Stimulated activated naive CD8-positive, alpha-beta T cell treated with anti-CD3 and anti-CD28 coated beads, Interleukin-15, amount 100 ng/mL, for 72 hours (primary cell): ENCODE data around the gene CAPN2.
A peak's percentile ranks its signal among the peaks of the same experiment; 100 is the strongest.
"Not testable (repeated sequence)": the region's sequence is repeated elsewhere in the genome, so short reads cannot be mapped to it uniquely, and the experiment has no call there.

Source experiments
- ATAC-seq: fragments of 150-1000 bp; cut with Tn5 transposase; 2 replicates; pipeline ENCODE4 v1.10.0; 2021; ENCODE audit warnings: mild to moderate bottlenecking, moderate library complexity
- DNase-seq, 2 donors: peaks; one replicate each; pipeline ENCODE4 v3.0.0; 2021 to 2022
- H3K27ac Mint-ChIP-seq, 2 donors: one replicate each; pipeline ENCODE4 v1.8.0; 2022; ENCODE audit warnings: mild to moderate bottlenecking in 2 of 2, mixed read lengths in 2 of 2, moderate library complexity in 2 of 2
- H3K27me3 Mint-ChIP-seq: one replicate; pipeline ENCODE4 v1.8.0; 2022; ENCODE audit warnings: mixed read lengths
- H3K4me1 Mint-ChIP-seq: one replicate; pipeline ENCODE4 v1.8.0; 2022; ENCODE audit warnings: mild to moderate bottlenecking, mixed read lengths
- H3K4me3 Mint-ChIP-seq, 2 donors: one replicate each; pipeline ENCODE4 v1.8.0; 2022; ENCODE audit warnings: mild to moderate bottlenecking in 2 of 2, mixed read lengths in 2 of 2, moderate library complexity in 1 of 2
- H3K9me3 Mint-ChIP-seq, 2 donors: one replicate each; pipeline ENCODE4 v1.8.0; 2022; ENCODE audit warnings: mixed read lengths in 2 of 2

Gene CAPN2

GRCh38 chr1:223721658-223722607 lies 9.6 kb downstream of the CAPN2 start:
- Mint-ChIP-seq H3K27ac (peak overlapping the region; percentile 10 to 66), H3K4me3 (no peak overlapping the region), H3K27me3 (no peaks in the 10 kb centered on the region), H3K9me3 (no peaks in the 10 kb centered on the region), H3K4me1 (peaks cover 74% of the 10 kb centered on the region)
- no peak for ATAC-seq
- no peak for DNase-seq

GRCh38 chr1:223723351-223723904 lies 11.1 kb downstream of the CAPN2 start:
- H3K4me3 Mint-ChIP-seq = no peak overlapping the region
- H3K9me3 Mint-ChIP-seq = no peaks in the 10 kb centered on the region
- H3K27me3 Mint-ChIP-seq = no peaks in the 10 kb centered on the region
- peak overlapping the region; percentile 77 to 78 for H3K27ac Mint-ChIP-seq
- no peak for ATAC-seq
- DNase-seq = no peak
- peaks cover 75% of the 10 kb centered on the region for H3K4me1 Mint-ChIP-seq

GRCh38 chr1:223724376-223724775 lies 12.0 kb downstream of the CAPN2 start:
- H3K9me3 Mint-ChIP-seq = no peaks in the 10 kb centered on the region
- H3K27ac Mint-ChIP-seq = no peak overlapping the region
- DNase-seq (no peak), ATAC-seq (peak; percentile 22)
- H3K4me1 Mint-ChIP-seq = peaks cover 84% of the 10 kb centered on the region
- no peak overlapping the region for H3K4me3 Mint-ChIP-seq
- H3K27me3 Mint-ChIP-seq = no peaks in the 10 kb centered on the region

GRCh38 chr1:223725578-223725977 lies 13.2 kb downstream of the CAPN2 start:
- ATAC-seq (no peak), DNase-seq (no peak)
- peaks cover 88% of the 10 kb centered on the region for H3K4me1 Mint-ChIP-seq
- H3K27ac Mint-ChIP-seq = peak overlapping the region in 1 of 2 donors; percentile 4
- no peak overlapping the region for H3K4me3 Mint-ChIP-seq
- H3K27me3 Mint-ChIP-seq = no peaks in the 10 kb centered on the region
- H3K9me3 Mint-ChIP-seq = no peaks in the 10 kb centered on the region

- peak; percentile 82 to 92 for DNase-seq
- H3K27me3 Mint-ChIP-seq = no peaks in the 10 kb centered on the region
- H3K4me1 Mint-ChIP-seq = peaks cover 88% of the 10 kb centered on the region
- ATAC-seq = peak; percentile 97
- H3K27ac Mint-ChIP-seq = peak overlapping the region; percentile 92 to 93
- peak overlapping the region; percentile 75 to 87 for H3K4me3 Mint-ChIP-seq
- no peaks in the 10 kb centered on the region for H3K9me3 Mint-ChIP-seq
Observed at GRCh38 chr1:223726380-223727001, 14.2 kb downstream of the CAPN2 start.

GRCh38 chr1:223727541-223727940 lies 15.2 kb downstream of the CAPN2 start:
- Mint-ChIP-seq H3K27ac (no peak overlapping the region), H3K27me3 (no peaks in the 10 kb centered on the region), H3K4me1 (peaks cover 82% of the 10 kb centered on the region), H3K9me3 (no peaks in the 10 kb centered on the region), H3K4me3 (no peak overlapping the region)
- DNase-seq = no peak
- no peak for ATAC-seq

- DNase-seq = no peak
- no peak for ATAC-seq
- no peak overlapping the region for H3K27ac Mint-ChIP-seq
- H3K4me1 Mint-ChIP-seq = peaks cover 66% of the 10 kb centered on the region
- no peaks in the 10 kb centered on the region for H3K27me3 Mint-ChIP-seq
- no peak overlapping the region for H3K4me3 Mint-ChIP-seq
- no peaks in the 10 kb centered on the region for H3K9me3 Mint-ChIP-seq
Observed at GRCh38 chr1:223729906-223730305, 17.6 kb downstream of the CAPN2 start.

- peaks cover 60% of the 10 kb centered on the region for H3K4me1 Mint-ChIP-seq
- ATAC-seq (no peak), DNase-seq (no peak)
- H3K27me3 Mint-ChIP-seq = no peaks in the 10 kb centered on the region
- no peak overlapping the region for H3K4me3 Mint-ChIP-seq
- no peaks in the 10 kb centered on the region for H3K9me3 Mint-ChIP-seq
- H3K27ac Mint-ChIP-seq = peak overlapping the region; percentile 23 to 52
Observed at GRCh38 chr1:223730479-223731132, 18.3 kb downstream of the CAPN2 start.

GRCh38 chr1:223731133-223731770 lies 18.9 kb downstream of the CAPN2 start:
- no peak for DNase-seq
- Mint-ChIP-seq H3K9me3 (no peaks in the 10 kb centered on the region), H3K4me3 (no peak overlapping the region), H3K4me1 (peaks cover 53% of the 10 kb centered on the region), H3K27ac (peak overlapping the region in 1 of 2 donors; percentile 88), H3K27me3 (no peaks in the 10 kb centered on the region)
- no peak for ATAC-seq

- H3K4me3 Mint-ChIP-seq = no peak overlapping the region
- no peaks in the 10 kb centered on the region for H3K27me3 Mint-ChIP-seq
- no peak overlapping the region for H3K27ac Mint-ChIP-seq
- DNase-seq = no peak
- ATAC-seq = no peak
- H3K4me1 Mint-ChIP-seq = peaks cover 34% of the 10 kb centered on the region
- no peaks in the 10 kb centered on the region for H3K9me3 Mint-ChIP-seq
Observed at GRCh38 chr1:223732993-223733798, 20.9 kb downstream of the CAPN2 start.

- DNase-seq (no peak), ATAC-seq (no peak)
- H3K9me3 Mint-ChIP-seq = no peaks in the 10 kb centered on the region
- H3K4me3 Mint-ChIP-seq = no peak overlapping the region
- peaks cover 25% of the 10 kb centered on the region for H3K4me1 Mint-ChIP-seq
- H3K27ac Mint-ChIP-seq = no peak overlapping the region
- H3K27me3 Mint-ChIP-seq = no peaks in the 10 kb centered on the region
Observed at GRCh38 chr1:223733898-223734852, 21.8 kb downstream of the CAPN2 start.

- not testable (repeated sequence) for ATAC-seq, H3K27me3 Mint-ChIP-seq, H3K4me1 Mint-ChIP-seq, H3K9me3 Mint-ChIP-seq, H3K4me3 Mint-ChIP-seq, H3K27ac Mint-ChIP-seq, DNase-seq
Observed at GRCh38 chr1:223736638-223737037, 24.3 kb downstream of the CAPN2 start.

GRCh38 chr1:223737342-223737741 lies 25.0 kb downstream of the CAPN2 start:
- H3K4me3 Mint-ChIP-seq = no peak overlapping the region
- H3K4me1 Mint-ChIP-seq = peaks cover 6% of the 10 kb centered on the region
- no peak for ATAC-seq
- H3K9me3 Mint-ChIP-seq = no peaks in the 10 kb centered on the region
- DNase-seq = no peak
- H3K27me3 Mint-ChIP-seq = no peaks in the 10 kb centered on the region
- no peak overlapping the region for H3K27ac Mint-ChIP-seq
